K562 (cell line): ENCODE data around the gene CUX1. TPM values are rescaled to one million over a fixed set of nuclear protein-coding genes. Genes with fewer than 3 reads are reported as not detected.

ENCODE experiments used
- ATAC-seq: fragments of 200-7000 bp; cut with Tn5 transposase; 3 replicates; pipeline ENCODE4 v1.9.1; 2020; ENCODE audit warnings: moderate library complexity
- BruUV-seq: library from RNA; stranded (reverse); fragments of 400-500 nt; replicated peaks from 2 replicates; lab custom pipeline; 2021; lab: Mats Ljungman, UMichigan
- CTCF ChIA-PET: fragments of 300-600 bp; formaldehyde crosslinking; extraction: SDS; loops from one replicate; lab custom pipeline; 2021; ENCODE audit warnings: low intra/inter-chr PET ratio; lab: Yijun Ruan, JAX
- POLR2A ChIA-PET: fragments of 300-600, 350-650 bp; sonication (Branson Sonifier 250); formaldehyde crosslinking; extraction: SDS; loops from one replicate; lab custom pipeline; 2021; ENCODE audit warnings: antibody characterized with exemption, inconsistent platforms; lab: Yijun Ruan, JAX
- DNase-seq, 4 experiments: peaks; one replicate each; pipeline versions ENCODE4 v3.0.0 to v3.0.0-alpha.2; 2011 to 2018; ENCODE audit warnings: low spot score in 3 of 4, mixed read lengths in 3 of 4; ENCODE audit errors: extremely low read depth in 1 of 4
- FAIRE-seq: peaks from 2 replicates; lab custom pipeline; 2011; peaks lifted over from hg19 to GRCh38; lab: Jason Lieb, UNC
- H2AFZ ChIP-seq: 2 replicates; pipeline ENCODE4 v1.6.0; 2011; ENCODE audit warnings: low read depth, low read length, control low read depth, inconsistent platforms
- H3K27ac ChIP-seq: fragments of 200-600 bp; 3 replicates; pipeline ENCODE4 v1.8.0; 2011; ENCODE audit warnings: low read depth, mild to moderate bottlenecking, control low read depth, inconsistent platforms, low read length, moderate library complexity, mixed read lengths; ENCODE audit errors: extremely low read depth
- H3K27me3 ChIP-seq, 2 experiments: fragments of 300-600 bp in 1 of 2; 2 replicates in 1 of 2; 3 replicates in 1 of 2; pipeline versions ENCODE4 v1.6.0 to v1.8.0; 2011; ENCODE audit warnings: inconsistent platforms in 2 of 2, low read length in 2 of 2, mild to moderate bottlenecking in 1 of 2, mixed read lengths in 1 of 2, moderate library complexity in 1 of 2; ENCODE audit not compliant: control insufficient read depth in 2 of 2, insufficient read depth in 2 of 2
- H3K36me3 ChIP-seq: fragments of 300-600 bp; 3 replicates; pipeline ENCODE4 v1.8.0; 2011; ENCODE audit warnings: mild to moderate bottlenecking, low read length, inconsistent platforms; ENCODE audit not compliant: control insufficient read depth, insufficient read depth
- H3K4me1 ChIP-seq, 2 experiments: fragments of 200-600 bp in 1 of 2; replicated peaks in 1 of 2; 2 replicates in 1 of 2; 3 replicates in 1 of 2; pipeline versions ENCODE4 v1.5.1 to v1.8.0; 2011; ENCODE audit warnings: inconsistent platforms in 2 of 2, low read length in 2 of 2, mild to moderate bottlenecking in 1 of 2, mixed read lengths in 1 of 2, moderate library complexity in 1 of 2; ENCODE audit not compliant: control insufficient read depth in 2 of 2, insufficient read depth in 2 of 2
- H3K4me2 ChIP-seq: 2 replicates; pipeline ENCODE4 v1.6.1; 2011; ENCODE audit warnings: low read length, control low read depth, inconsistent platforms, mixed read lengths; ENCODE audit not compliant: insufficient read depth
- H3K4me3 ChIP-seq: fragments of 200-600 bp; sonication (generic), shearing (Covaris generic); 2 replicates; pipeline ENCODE4 v1.5.1; 2016; ENCODE audit warnings: control low read depth, inconsistent platforms
- H3K79me2 ChIP-seq: fragments of 200-600 bp; 3 replicates; pipeline ENCODE4 v1.8.0; 2011; ENCODE audit warnings: low read length, inconsistent platforms; ENCODE audit not compliant: control insufficient read depth, insufficient read depth
- H3K9ac ChIP-seq, 2 experiments: 2 replicates each; pipeline versions ENCODE4 v1.6.0 to v1.6.1; 2011; ENCODE audit warnings: low read depth in 2 of 2, low read length in 2 of 2, control low read depth in 1 of 2, inconsistent platforms in 1 of 2, mild to moderate bottlenecking in 1 of 2, mixed read lengths in 1 of 2; ENCODE audit not compliant: insufficient read depth in 1 of 2
- H3K9me1 ChIP-seq: one replicate; pipeline ENCODE4 v1.6.0; 2011; ENCODE audit warnings: inconsistent platforms, mild to moderate bottlenecking, low read length, moderate library complexity; ENCODE audit not compliant: control insufficient read depth, insufficient read depth
- H3K9me3 ChIP-seq: replicated peaks from 2 replicates; pipeline ENCODE4 v1.5.1; 2011; ENCODE audit warnings: low read depth, low read length, inconsistent platforms; ENCODE audit not compliant: control insufficient read depth, insufficient read depth
- H4K20me1 ChIP-seq: replicated peaks from 2 replicates; pipeline ENCODE4 v1.6.1; 2011; ENCODE audit warnings: low read length, inconsistent platforms, mixed read lengths; ENCODE audit not compliant: control insufficient read depth, insufficient read depth
- ASH1L ChIP-seq: fragments of 450-650 bp; IDR thresholded peaks from 2 replicates; pipeline ENCODE4 v1.6.1; 2018; ENCODE audit warnings: borderline replicate concordance, mild to moderate bottlenecking, low read depth; ENCODE audit not compliant: partially characterized antibody
- MYC ChIP-seq, 2 experiments: fragments of 250-450 bp in 1 of 2; sonication (Bioruptor Pico) in 1 of 2; IDR thresholded peaks; 2 replicates each; pipeline versions ENCODE4 v1.5.1 to v1.6.1; 2012 to 2021; ENCODE audit warnings: low read depth in 2 of 2, borderline replicate concordance in 1 of 2, improper control_type of control experiment in 1 of 2, low read length in 1 of 2, mild to moderate bottlenecking in 1 of 2, moderate library complexity in 1 of 2
- NBN ChIP-seq: fragments of 450-650 bp; IDR thresholded peaks from 2 replicates; pipeline ENCODE4 v1.6.1; 2016; ENCODE audit warnings: low read depth, mild to moderate bottlenecking
- NELFE ChIP-seq: IDR thresholded peaks from 2 replicates; pipeline ENCODE4 v1.6.1; 2011; ENCODE audit warnings: mild to moderate bottlenecking; ENCODE audit not compliant: insufficient read depth, insufficient read length
- RBM39 ChIP-seq: fragments of 200-400 bp; formaldehyde crosslinking; optimal IDR thresholded peaks from 2 replicates; pipeline ENCODE3; 2018; ENCODE audit warnings: low read depth, low read length
- ZNF133 ChIP-seq: fragments of 250-450 bp; sonication (Bioruptor Pico); IDR thresholded peaks from 2 replicates; pipeline ENCODE4 v1.4.0; 2020; ENCODE audit warnings: mild to moderate bottlenecking
- ZNF57 ChIP-seq: fragments of 450-650 bp; formaldehyde crosslinking; IDR thresholded peaks from 2 replicates; pipeline ENCODE4 v1.4.0; 2020; ENCODE audit warnings: mild to moderate bottlenecking, moderate library complexity
- ZSCAN29 ChIP-seq: fragments of 450-650 bp; IDR thresholded peaks from 2 replicates; pipeline ENCODE4 v1.6.1; 2017
- WGBS: fragments of 100-300 bp; shearing (Covaris generic); methylation state at CpG from one replicate; pipeline ENCODE4 v1.1.6; 2016; ENCODE audit warnings: low coverage, mixed read lengths; ENCODE audit not compliant: insufficient coverage; ENCODE audit errors: missing lambda C conversion rate; 5-methylcytosine and 5-hydroxymethylcytosine counted together
- in situ Hi-C: fragments of 300-500 bp; cut with MboI; formaldehyde crosslinking; loops from 4 replicates; pipeline ENCODE4 v1.15.0; 2018; ENCODE audit warnings: inconsistent platforms, mixed read lengths
- intact Hi-C: fragments of 100-400 bp; cut with micrococcal nuclease; formaldehyde crosslinking; loops from 2 replicates; pipeline ENCODE4 v1.14.2; 2022
- polyA plus RNA-seq, 8 experiments: library from polyadenylated mRNA; depleted of rRNA in 4 of 8; stranded (reverse) in 5 of 8; unstranded in 3 of 8; fragments of >200 nt; fragmentation: Nextera tagmentation in 2 of 8; fragmentation: Illumina TruSeq in 1 of 8; extraction: Ambion mirVana in 2 of 8; extraction: Trizol in 1 of 8; gene quantifications; 2 replicates each; pipeline versions ENCODE4 v1.2.1 to v1.2.3, GENCODE V29; 2011 to 2014; ENCODE audit warnings: inconsistent platforms in 1 of 8, missing spikeins in 1 of 8
- total RNA-seq, 7 experiments: library from RNA; depleted of rRNA in 6 of 7; stranded (reverse); fragments of >200 nt in 6 of 7; fragmentation: Illumina TruSeq in 2 of 7; extraction: Trizol in 2 of 7; gene quantifications; 2 replicates each; pipeline versions ENCODE4 v1.2.1 to v1.2.3, GENCODE V29; 2011 to 2021; ENCODE audit warnings: low replicate concordance in 1 of 7
- TF ChIP-seq, protein P1 (sequence below): sonication (generic); formaldehyde crosslinking; IDR thresholded peaks from 2 replicates; pipeline ENCODE4 v1.8.1; 2023; ENCODE audit warnings: mild to moderate bottlenecking, missing genetic modification reagents
- TF ChIP-seq, protein P2 (sequence below): fragments of 450-650 bp; formaldehyde crosslinking; IDR thresholded peaks from 2 replicates; pipeline ENCODE4 v1.4.0; 2020; ENCODE audit warnings: mild to moderate bottlenecking, moderate library complexity
- TF ChIP-seq, protein P3 (sequence below): fragments of 250-450 bp; sonication (Bioruptor Pico); IDR thresholded peaks from 2 replicates; pipeline ENCODE4 v1.8.0; 2022; ENCODE audit warnings: inconsistent platforms
- TF ChIP-seq, protein P4 (sequence below): fragments of 450-650 bp; IDR thresholded peaks from 2 replicates; pipeline ENCODE4 v1.6.1; 2017; ENCODE audit warnings: mild to moderate bottlenecking, moderate library complexity

Gene CUX1
- total and polyA plus RNA-seq, 9 of the 15 experiments (the other 6 are each of a cell fraction or from before 2014, with no cell fraction given), result 3.6 to 55.3 (median 25.2) TPM

- DNase-seq, result no peak
- Histone ChIP-seq H3K27ac (no peak overlapping the region), H4K20me1 (no peaks in the 10 kb centered on the region), H3K4me1 (peaks cover 0 to 3% of the 10 kb centered on the region in 2 experiments; a peak in 1 of 5 replicates), H3K9me1 (no peaks in the 10 kb centered on the region), H2AFZ (no peak overlapping the region), H3K79me2 (no peaks in the 10 kb centered on the region), H3K9ac (0 out of 4 replicates have a peak overlapping the region, but pooled peaks of 1 of the 2 experiments have one; percentile 40), H3K9me3 (no peaks in the 10 kb centered on the region), H3K4me3 (no peak overlapping the region), H3K27me3 (no peaks in the 10 kb centered on the region), H3K4me2 (no peak overlapping the region), H3K36me3 (peaks cover 40% of the 10 kb centered on the region; the same call in 2 of the 3 replicates)
- intact Hi-C loops, result no loop called here
- CTCF ChIA-PET, result no interaction called here
- no TSS peak for BruUV-seq
- POLR2A ChIA-PET, result no interaction called here
- in situ Hi-C loops, result no loop called here
- no peak for ATAC-seq
- 96% methylated on average over 10 of the region's 12 CpGs for WGBS
- no peak for TF ChIP-seq RBM39
- no peak for TF ChIP-seq ZNF133
- TF ChIP-seq ASH1L, result no peak
- no peak for TF ChIP-seq ZNF57 (CRISPR knock-in tag)
- TF ChIP-seq, protein P1, sequence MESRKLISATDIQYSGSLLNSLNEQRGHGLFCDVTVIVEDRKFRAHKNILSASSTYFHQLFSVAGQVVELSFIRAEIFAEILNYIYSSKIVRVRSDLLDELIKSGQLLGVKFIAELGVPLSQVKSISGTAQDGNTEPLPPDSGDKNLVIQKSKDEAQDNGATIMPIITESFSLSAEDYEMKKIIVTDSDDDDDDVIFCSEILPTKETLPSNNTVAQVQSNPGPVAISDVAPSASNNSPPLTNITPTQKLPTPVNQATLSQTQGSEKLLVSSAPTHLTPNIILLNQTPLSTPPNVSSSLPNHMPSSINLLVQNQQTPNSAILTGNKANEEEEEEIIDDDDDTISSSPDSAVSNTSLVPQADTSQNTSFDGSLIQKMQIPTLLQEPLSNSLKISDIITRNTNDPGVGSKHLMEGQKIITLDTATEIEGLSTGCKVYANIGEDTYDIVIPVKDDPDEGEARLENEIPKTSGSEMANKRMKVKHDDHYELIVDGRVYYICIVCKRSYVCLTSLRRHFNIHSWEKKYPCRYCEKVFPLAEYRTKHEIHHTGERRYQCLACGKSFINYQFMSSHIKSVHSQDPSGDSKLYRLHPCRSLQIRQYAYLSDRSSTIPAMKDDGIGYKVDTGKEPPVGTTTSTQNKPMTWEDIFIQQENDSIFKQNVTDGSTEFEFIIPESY (CRISPR knock-in tag), result no peak
- TF ChIP-seq NBN, result no peak
- TF ChIP-seq MYC (IDR thresholded peaks at IDR 0.05; ENCODE audit: low read depth, low read length), result no peak
- no peak for TF ChIP-seq MYC (CRISPR knock-in tag; IDR thresholded peaks at IDR 0.05; ENCODE audit: borderline replicate concordance, low read depth)
- TF ChIP-seq, protein P2, sequence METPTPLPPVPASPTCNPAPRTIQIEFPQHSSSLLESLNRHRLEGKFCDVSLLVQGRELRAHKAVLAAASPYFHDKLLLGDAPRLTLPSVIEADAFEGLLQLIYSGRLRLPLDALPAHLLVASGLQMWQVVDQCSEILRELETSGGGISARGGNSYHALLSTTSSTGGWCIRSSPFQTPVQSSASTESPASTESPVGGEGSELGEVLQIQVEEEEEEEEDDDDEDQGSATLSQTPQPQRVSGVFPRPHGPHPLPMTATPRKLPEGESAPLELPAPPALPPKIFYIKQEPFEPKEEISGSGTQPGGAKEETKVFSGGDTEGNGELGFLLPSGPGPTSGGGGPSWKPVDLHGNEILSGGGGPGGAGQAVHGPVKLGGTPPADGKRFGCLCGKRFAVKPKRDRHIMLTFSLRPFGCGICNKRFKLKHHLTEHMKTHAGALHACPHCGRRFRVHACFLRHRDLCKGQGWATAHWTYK (CRISPR knock-in tag), result no peak
- TF ChIP-seq, protein P3, sequence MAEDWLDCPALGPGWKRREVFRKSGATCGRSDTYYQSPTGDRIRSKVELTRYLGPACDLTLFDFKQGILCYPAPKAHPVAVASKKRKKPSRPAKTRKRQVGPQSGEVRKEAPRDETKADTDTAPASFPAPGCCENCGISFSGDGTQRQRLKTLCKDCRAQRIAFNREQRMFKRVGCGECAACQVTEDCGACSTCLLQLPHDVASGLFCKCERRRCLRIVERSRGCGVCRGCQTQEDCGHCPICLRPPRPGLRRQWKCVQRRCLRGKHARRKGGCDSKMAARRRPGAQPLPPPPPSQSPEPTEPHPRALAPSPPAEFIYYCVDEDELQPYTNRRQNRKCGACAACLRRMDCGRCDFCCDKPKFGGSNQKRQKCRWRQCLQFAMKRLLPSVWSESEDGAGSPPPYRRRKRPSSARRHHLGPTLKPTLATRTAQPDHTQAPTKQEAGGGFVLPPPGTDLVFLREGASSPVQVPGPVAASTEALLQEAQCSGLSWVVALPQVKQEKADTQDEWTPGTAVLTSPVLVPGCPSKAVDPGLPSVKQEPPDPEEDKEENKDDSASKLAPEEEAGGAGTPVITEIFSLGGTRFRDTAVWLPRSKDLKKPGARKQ, result no peak
- TF ChIP-seq NELFE, result no peak
- no peak for TF ChIP-seq ZSCAN29
- TF ChIP-seq, protein P4, sequence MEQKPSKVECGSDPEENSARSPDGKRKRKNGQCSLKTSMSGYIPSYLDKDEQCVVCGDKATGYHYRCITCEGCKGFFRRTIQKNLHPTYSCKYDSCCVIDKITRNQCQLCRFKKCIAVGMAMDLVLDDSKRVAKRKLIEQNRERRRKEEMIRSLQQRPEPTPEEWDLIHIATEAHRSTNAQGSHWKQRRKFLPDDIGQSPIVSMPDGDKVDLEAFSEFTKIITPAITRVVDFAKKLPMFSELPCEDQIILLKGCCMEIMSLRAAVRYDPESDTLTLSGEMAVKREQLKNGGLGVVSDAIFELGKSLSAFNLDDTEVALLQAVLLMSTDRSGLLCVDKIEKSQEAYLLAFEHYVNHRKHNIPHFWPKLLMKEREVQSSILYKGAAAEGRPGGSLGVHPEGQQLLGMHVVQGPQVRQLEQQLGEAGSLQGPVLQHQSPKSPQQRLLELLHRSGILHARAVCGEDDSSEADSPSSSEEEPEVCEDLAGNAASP, result no peak
- FAIRE-seq, result no peak
Measured at GRCh38 chr7:102228935-102229334, 411.5 kb downstream of the CUX1 start.
